Mesothelial cell of epicardium (in vitro differentiated cells): ENCODE results near the gene LIME1. TPM values are rescaled to one million over a fixed set of nuclear protein-coding genes. Genes with fewer than 3 reads are reported as not detected.

Source experiments
- DNase-seq, 2 experiments: peaks; one replicate each; pipeline ENCODE4 v3.0.0; 2021; ENCODE audit warnings: low spot score in 2 of 2; ENCODE audit not compliant: unreplicated experiment in 2 of 2
- H3K27ac Mint-ChIP-seq: 2 replicates; pipeline ENCODE4 v1.8.0; 2021; ENCODE audit warnings: mixed read lengths
- H3K27me3 Mint-ChIP-seq: 2 replicates; pipeline ENCODE4 v1.8.0; 2021; ENCODE audit warnings: low read depth, mixed read lengths
- H3K36me3 Mint-ChIP-seq: 2 replicates; pipeline ENCODE4 v1.8.0; 2021; ENCODE audit warnings: mixed read lengths
- H3K4me1 Mint-ChIP-seq: 2 replicates; pipeline ENCODE4 v1.8.0; 2021; ENCODE audit warnings: mixed read lengths
- H3K4me3 Mint-ChIP-seq: 2 replicates; pipeline ENCODE4 v1.8.0; 2021; ENCODE audit warnings: mild to moderate bottlenecking, moderate library complexity, mixed read lengths
- H3K9me3 Mint-ChIP-seq: 2 replicates; pipeline ENCODE4 v1.8.0; 2021; ENCODE audit warnings: mixed read lengths
- CTCF ChIP-seq: fragments of 200-600 bp; sonication (generic); IDR thresholded peaks from one replicate; pipeline ENCODE4 v1.5.0; 2021; ENCODE audit warnings: antibody characterized with exemption; ENCODE audit not compliant: unreplicated experiment
- total RNA-seq: library from RNA; stranded (reverse); gene quantifications from 3 replicates; pipeline ENCODE4 v1.2.1, GENCODE V29; 2021

Gene LIME1
- total RNA-seq, 1 donor from 2014 or later = 18.4 TPM

GRCh38 chr20:63744158-63744557 lies 7.7 kb downstream of the LIME1 start:
- no peak for TF ChIP-seq CTCF
- H3K36me3 Mint-ChIP-seq = peaks cover 2% of the 10 kb centered on the region
- no peak overlapping the region for H3K27ac Mint-ChIP-seq

DNA sequence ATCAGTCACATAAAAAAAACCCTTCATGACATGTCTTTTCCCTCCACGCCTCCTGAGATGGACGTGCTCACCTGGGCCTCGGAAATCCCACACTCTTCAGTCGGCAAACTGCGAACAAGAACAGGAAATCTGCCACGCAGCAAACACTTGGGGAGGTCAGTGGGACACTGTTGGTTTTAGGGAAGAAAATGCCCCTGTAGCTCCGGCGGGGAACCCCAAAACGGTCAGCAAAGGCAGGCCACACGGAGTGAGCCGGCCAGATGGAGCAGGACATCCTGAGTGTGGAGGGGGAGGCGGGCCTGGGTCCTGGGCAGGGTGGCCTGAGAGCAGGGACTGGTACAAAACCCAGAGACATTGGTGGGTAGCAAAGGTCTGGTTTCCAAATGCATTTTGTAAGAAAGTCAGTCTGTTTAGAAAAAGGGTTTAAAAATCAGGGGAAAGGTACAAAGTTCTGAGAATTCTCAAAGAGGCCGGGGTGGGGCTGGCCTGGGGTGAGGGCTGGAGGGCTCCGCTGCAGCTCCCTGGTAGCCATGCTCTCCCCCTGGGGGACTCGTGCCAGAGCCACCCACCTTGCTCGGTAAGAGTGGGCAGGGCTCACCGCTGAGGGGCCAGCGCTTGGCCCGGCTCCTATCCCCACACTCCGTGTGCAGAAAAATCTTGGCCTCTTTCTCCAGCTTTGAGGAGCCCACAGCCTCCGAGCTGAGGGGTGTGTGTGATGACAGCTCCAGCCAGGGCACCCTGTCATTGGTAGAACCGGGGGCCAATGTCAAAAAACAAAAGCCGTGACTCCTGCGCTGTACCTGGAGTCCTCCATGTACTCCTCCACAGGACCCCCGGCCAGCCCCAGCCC lies 8.3 kb downstream of the LIME1 start:
- H3K27ac Mint-ChIP-seq = no peak overlapping the region
- DNase-seq = no peak
- H3K4me3 Mint-ChIP-seq = no peak overlapping the region
- no peaks in the 10 kb centered on the region for H3K4me1 Mint-ChIP-seq
- no peaks in the 10 kb centered on the region for H3K27me3 Mint-ChIP-seq
- peaks cover 2% of the 10 kb centered on the region for H3K36me3 Mint-ChIP-seq
- no peaks in the 10 kb centered on the region for H3K9me3 Mint-ChIP-seq
- no peak for TF ChIP-seq CTCF

More at GRCh38 chr20:63744158-63744557, 7.7 kb downstream of the LIME1 start:
- H3K9me3 Mint-ChIP-seq = no peaks in the 10 kb centered on the region
- H3K4me1 Mint-ChIP-seq = no peaks in the 10 kb centered on the region
- H3K27me3 Mint-ChIP-seq = no peaks in the 10 kb centered on the region
- H3K4me3 Mint-ChIP-seq = no peak overlapping the region
- no peak for DNase-seq

DNA sequence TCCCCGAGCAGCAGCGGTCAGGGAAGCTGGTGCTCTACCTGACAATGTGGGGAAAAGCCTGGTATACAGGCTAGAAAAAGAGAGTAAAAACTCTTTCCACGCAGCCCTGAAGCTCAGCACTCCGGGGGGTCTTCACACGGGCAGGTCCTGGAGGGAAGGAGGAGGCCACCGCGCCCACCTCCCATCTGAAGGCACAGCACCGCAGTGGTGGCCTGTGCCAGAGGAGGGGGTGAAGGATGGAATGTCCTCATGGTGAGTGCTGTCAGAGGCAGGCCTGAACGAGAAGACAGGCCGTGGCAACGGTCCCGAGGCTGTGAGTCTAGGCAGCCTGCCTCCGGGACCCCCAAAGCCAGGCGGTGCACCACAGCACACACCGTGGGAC lies 9.0 kb downstream of the LIME1 start:
- H3K27ac Mint-ChIP-seq = no peak overlapping the region
- no peak for DNase-seq
- H3K4me3 Mint-ChIP-seq = no peak overlapping the region
- H3K36me3 Mint-ChIP-seq = peaks cover 2% of the 10 kb centered on the region
- no peak for TF ChIP-seq CTCF
- no peaks in the 10 kb centered on the region for H3K4me1 Mint-ChIP-seq
- H3K9me3 Mint-ChIP-seq = no peaks in the 10 kb centered on the region
- H3K27me3 Mint-ChIP-seq = no peaks in the 10 kb centered on the region

DNA sequence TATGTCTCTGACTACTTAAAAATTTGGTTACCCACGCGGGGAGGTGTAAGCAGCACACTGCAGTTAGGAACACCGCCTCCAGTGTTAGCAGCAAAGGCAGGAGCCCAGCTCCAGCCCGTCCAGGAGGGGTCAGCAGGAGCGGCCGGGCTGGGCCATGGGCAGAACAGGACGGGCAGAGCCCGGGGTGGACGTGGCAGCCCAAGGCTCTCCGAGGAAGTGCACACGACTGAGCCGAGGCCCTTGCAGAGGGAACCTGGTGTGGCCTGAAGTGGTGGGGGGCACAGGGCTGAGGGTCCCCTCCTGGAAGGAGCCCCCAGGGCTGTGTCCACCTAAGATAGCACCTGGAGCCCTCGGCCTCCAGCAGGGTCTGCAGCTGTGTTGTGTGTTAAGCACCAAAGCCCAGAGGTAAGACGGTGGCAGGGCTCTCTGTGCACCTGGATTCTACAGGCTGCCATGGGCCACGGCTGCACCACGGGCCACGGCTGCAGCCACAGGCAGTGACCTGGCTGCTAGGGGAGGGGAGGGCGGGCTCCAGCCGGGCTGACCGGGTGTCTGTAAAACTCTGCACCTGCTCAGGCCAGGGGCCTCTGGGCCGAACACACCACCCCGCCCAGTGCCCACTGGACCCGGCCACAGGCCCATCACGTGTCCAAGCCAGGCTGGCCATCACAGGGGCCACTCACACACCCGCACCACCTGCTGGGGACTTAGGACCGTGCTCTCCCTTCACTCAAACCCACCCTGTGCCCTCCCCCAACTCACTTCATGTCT lies 9.7 kb downstream of the LIME1 start:
- H3K27me3 Mint-ChIP-seq = no peaks in the 10 kb centered on the region
- no peak overlapping the region for H3K4me3 Mint-ChIP-seq
- no peaks in the 10 kb centered on the region for H3K9me3 Mint-ChIP-seq
- no peak for DNase-seq
- no peak for TF ChIP-seq CTCF
- H3K27ac Mint-ChIP-seq = no peak overlapping the region
- peaks cover 2% of the 10 kb centered on the region for H3K36me3 Mint-ChIP-seq
- no peaks in the 10 kb centered on the region for H3K4me1 Mint-ChIP-seq

- no peak for DNase-seq
- Mint-ChIP-seq H3K9me3 (no peaks in the 10 kb centered on the region), H3K27ac (no peak overlapping the region), H3K4me1 (no peaks in the 10 kb centered on the region), H3K36me3 (peaks cover 2% of the 10 kb centered on the region), H3K27me3 (no peaks in the 10 kb centered on the region), H3K4me3 (no peak overlapping the region)
- no peak for TF ChIP-seq CTCF
Observed at GRCh38 chr20:63746751-63747315, 10.4 kb downstream of the LIME1 start.
